GM12872 (cell line): Measurements from ENCODE around the gene LKAAEAR1.

Source experiments
- TF ChIP-seq, protein P1 (sequence below): IDR thresholded peaks from 3 replicates; pipeline ENCODE4 v1.5.1; 2011; ENCODE audit warnings: low read depth, mild to moderate bottlenecking, low read length, moderate library complexity; ENCODE audit not compliant: insufficient read depth

Gene LKAAEAR1

DNA sequence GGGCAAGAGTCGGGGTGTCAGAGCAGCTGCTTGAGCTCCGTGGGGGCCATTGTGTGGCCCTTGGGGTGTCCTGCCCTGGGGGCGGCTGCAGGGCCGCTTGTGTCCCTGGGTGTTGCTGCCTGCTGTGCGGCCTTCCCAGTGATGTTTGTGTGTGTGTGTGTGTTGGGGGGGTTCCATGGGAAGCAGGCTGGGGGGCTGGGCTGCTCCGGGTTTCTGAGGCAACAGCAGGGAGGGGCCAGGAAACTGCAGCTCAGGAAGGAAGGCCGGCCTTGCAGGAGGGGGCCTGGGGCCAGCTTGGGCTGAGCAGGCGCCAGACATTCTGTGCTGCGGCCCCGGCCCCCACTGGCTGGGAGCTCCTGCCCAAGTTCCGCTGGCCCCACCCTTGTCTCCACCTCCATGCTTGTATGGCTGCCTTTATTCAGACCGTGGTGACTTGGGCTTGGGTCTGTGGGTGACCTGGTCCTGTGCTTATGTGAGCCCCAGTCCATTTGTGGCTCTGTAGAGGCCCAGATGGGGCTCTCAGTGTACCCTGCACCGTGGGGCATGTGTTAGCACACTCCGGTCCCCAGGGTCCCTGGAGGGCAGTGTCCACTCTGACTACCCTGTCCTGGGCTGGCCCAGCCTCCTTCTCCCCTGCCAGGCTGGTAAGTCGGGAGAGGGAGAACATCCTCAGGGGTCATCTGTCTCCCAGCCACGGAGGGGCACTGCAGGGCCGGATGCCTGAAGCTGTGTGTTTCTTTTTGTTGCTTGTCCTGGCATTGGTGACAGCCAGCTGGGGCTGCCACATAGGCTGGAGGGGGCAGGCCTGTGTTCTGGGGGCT, 30.1 kb downstream of the LKAAEAR1 start:
- TF ChIP-seq, protein P1, sequence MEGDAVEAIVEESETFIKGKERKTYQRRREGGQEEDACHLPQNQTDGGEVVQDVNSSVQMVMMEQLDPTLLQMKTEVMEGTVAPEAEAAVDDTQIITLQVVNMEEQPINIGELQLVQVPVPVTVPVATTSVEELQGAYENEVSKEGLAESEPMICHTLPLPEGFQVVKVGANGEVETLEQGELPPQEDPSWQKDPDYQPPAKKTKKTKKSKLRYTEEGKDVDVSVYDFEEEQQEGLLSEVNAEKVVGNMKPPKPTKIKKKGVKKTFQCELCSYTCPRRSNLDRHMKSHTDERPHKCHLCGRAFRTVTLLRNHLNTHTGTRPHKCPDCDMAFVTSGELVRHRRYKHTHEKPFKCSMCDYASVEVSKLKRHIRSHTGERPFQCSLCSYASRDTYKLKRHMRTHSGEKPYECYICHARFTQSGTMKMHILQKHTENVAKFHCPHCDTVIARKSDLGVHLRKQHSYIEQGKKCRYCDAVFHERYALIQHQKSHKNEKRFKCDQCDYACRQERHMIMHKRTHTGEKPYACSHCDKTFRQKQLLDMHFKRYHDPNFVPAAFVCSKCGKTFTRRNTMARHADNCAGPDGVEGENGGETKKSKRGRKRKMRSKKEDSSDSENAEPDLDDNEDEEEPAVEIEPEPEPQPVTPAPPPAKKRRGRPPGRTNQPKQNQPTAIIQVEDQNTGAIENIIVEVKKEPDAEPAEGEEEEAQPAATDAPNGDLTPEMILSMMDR: peak; percentile 58

DNA sequence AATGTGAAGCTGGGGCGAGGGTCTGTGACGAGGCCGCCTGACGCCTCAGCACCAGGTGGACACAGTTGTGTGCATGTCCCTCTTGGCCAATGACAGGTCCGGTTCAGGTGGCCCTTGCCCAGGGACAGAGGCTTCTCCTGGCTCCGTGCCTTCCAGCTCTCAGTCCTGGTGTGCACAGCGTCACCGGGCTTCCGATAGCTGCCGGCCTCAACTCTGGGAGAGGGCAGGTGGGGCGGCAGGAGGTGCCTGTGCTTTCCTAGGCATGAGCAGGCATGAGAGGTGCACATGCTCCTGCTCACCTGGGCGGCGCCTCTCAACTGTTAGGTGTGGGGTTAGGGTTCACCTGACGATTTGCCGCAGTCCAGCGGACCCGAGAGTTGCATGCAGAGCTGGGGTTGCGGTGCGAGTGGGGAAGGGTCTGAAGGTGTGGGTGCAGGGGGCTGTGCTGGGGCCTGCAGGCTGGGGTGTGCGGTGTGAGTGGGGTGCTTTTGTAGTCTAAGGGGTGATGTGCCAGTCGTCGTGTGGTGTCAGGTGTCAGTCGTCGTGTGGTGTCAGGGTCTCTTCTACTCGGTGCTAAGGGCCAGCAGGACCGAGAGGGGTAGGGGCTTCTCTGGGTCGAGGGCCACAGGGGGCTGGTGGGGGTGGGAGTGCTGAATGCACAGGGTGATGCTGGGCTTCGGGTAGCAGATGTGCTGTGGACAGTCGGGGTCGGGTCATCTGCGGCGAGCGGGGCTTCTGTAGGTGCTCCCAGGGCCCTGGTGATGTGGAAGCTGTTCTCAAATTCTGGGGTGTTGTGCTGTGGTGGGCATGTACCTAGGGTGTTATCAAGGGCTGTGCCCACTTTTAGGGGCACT, 31.0 kb downstream of the LKAAEAR1 start:
- TF ChIP-seq, protein P1: no peak

DNA sequence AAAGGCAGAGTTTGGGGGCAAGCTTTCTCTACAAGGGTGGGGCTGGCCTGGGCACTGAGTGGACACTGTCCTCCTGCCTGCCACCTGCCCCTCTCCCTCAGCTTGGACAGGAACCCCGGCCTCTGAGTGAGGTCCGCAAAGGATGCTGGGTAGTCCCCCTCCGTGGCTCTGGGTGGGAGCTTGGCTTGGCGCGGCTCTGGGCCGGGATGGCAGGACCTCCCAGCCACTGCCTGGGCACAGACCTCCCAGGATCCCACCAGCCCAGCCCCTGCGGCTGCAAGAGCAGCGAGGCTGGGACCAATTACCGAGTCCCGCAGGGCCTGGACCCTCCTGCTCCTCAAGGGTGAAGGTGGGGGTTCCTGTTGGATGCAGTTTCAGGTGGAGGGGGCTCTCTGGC, 31.9 kb downstream of the LKAAEAR1 start:
- TF ChIP-seq, protein P1: no peak

DNA sequence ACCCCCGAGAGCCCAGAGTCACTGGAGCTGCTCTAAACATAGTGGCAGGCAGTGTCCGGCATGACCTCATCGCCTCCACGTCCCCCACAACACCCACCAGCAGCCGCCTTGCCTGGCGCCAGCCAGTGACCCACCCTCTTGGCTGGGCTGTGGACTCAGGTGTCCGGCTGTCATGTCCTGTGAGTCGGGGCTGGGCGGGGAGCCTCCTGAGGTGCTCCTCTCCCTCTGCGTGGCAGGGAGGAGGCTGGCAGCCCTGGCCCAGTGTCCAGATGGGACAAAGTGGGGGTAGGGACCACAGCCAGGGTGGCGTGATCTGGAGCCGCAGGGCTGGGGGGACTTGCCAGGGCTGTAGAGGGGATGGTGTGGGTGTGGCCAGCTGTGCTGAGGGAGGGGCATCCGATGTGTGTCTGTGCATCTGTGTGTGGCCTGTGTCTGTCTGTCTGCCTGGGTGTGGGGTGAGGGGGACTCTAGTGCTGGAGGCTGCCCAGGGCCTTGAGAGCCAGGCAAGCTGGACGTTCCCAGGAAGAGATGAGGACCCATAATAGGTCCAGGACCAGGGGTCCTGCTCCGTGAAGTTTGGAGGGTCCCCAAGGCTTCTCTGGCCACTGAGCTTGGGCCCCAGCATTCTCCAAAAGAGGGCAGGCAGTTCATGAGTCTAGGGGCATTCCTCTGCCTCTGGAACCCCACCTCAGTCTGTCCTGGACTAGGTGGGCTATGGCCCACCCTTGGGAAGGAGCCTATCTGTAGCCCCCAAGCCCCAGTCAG, 32.5 kb downstream of the LKAAEAR1 start:
- TF ChIP-seq, protein P1: no peak

DNA sequence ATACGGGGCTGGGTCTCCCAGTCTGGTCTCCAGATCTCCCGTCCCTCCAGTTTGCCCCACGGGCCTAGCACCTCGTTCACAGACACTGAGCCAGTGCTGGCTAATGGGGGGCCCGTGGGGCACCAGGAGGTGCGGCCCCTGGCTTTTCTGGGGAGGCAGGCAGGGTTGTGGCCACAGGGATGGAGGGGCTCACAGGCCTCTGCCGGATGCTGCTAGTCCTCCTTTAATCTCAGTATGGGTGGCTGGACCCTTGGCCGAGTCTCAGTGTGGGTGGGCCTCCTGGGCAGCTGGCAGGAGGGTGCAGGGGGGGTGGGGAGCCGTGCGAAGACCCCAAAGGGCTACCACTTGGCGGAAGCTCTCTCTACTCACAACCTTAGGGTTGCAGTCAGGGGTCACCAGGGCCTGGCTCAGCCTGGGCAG, 33.2 kb downstream of the LKAAEAR1 start:
- TF ChIP-seq, protein P1: no peak

DNA sequence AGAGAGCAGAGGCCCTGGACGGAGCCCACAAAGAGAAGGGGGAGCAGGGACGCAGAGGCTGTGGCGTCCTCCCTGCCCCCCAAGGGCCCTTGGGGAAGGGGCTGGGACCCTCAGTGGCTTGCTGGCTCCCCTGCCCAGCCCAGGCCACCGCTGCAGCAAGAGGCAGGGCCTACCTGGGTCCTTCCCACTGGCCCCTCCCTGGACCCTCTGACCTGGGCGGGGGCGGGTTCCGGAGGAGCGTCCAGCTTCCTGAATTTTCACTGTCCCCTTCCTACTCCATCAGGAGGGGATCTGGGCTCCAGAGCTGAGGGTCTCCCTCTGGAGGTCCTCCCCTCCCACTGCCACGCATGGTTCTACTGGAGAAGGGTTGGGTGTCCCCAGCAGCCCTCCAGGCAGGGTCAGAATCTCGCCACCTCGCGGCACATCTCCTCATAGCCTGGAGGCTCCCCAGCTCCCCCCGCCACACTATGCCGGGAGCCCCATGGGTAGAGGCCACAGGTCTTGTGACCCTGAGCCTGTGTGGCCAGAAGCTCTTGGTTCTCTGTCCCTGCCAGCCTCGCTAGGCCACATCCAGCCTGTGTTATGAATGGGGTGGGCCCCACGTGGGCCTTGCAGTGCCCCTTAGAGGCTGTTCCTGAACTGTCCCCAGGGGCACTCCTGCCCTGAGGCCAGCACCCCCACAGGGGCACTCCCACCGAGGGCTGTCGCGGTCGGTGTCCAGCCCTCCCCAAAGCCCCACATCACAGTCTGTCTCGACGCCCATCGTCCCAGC, 33.8 kb downstream of the LKAAEAR1 start:
- TF ChIP-seq, protein P1: no peak
